Chondrocyte (in vitro differentiated cells): ENCODE data around the gene RAVER2. TPM values are rescaled to one million over a fixed set of nuclear protein-coding genes. Genes with fewer than 3 reads are reported as not detected.

Source experiments
- DNase-seq: peaks from one replicate; pipeline ENCODE4 v3.0.0; 2021; ENCODE audit warnings: mixed read lengths, low spot score
- H3K27ac Mint-ChIP-seq: one replicate; pipeline ENCODE4 v1.8.0; 2021; ENCODE audit warnings: mild to moderate bottlenecking, moderate library complexity, mixed read lengths; ENCODE audit not compliant: unreplicated experiment
- H3K27me3 Mint-ChIP-seq: 2 replicates; pipeline ENCODE4 v1.8.0; 2021; ENCODE audit warnings: low read depth, mixed read lengths
- H3K36me3 Mint-ChIP-seq: 2 replicates; pipeline ENCODE4 v1.8.0; 2021; ENCODE audit warnings: low read depth, mixed read lengths
- H3K4me1 Mint-ChIP-seq: 2 replicates; pipeline ENCODE4 v1.8.0; 2021; ENCODE audit warnings: low read depth, mild to moderate bottlenecking, mixed read lengths
- H3K4me3 Mint-ChIP-seq: one replicate; pipeline ENCODE4 v1.8.0; 2021; ENCODE audit warnings: mild to moderate bottlenecking, moderate library complexity, mixed read lengths; ENCODE audit not compliant: unreplicated experiment
- H3K9me3 Mint-ChIP-seq: 2 replicates; pipeline ENCODE4 v1.8.0; 2021; ENCODE audit warnings: low read depth, mixed read lengths
- total RNA-seq: library from RNA; stranded (reverse); gene quantifications from 3 replicates; pipeline ENCODE4 v1.2.1, GENCODE V29; 2021
- TF ChIP-seq, protein P1 (sequence below): fragments of 200-600 bp; sonication (generic); IDR thresholded peaks from 2 replicates; pipeline ENCODE4 v1.5.0; 2021; ENCODE audit warnings: antibody characterized with exemption, mild to moderate bottlenecking, moderate library complexity

Gene RAVER2
- total RNA-seq, 1 donor from 2014 or later, result 16.4 TPM

DNA sequence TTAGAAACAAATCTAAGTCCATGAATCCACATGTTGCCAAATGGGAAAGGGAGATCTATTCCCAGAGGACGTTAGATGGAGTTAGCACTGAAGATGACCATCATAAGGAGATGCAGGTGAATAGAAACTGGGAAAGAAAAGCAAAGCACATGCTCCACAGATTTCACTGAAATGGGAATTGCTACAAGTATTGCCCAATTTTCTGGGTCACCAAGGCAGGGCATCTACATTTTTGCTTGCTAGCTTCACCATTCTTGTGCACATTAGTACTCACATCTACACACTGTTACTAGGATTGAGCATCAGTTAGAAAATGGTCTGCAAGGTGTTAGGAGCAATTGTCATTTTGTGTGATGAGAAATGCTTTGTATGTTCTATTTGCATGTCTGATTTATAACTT lies 122.4 kb downstream of the RAVER2 start:
- Mint-ChIP-seq H3K27ac (no peak overlapping the region), H3K27me3 (no peaks in the 10 kb centered on the region), H3K36me3 (peaks cover 33% of the 10 kb centered on the region), H3K4me3 (no peak overlapping the region), H3K4me1 (no peaks in the 10 kb centered on the region), H3K9me3 (no peaks in the 10 kb centered on the region)
- DNase-seq, result no peak
- TF ChIP-seq, protein P1, sequence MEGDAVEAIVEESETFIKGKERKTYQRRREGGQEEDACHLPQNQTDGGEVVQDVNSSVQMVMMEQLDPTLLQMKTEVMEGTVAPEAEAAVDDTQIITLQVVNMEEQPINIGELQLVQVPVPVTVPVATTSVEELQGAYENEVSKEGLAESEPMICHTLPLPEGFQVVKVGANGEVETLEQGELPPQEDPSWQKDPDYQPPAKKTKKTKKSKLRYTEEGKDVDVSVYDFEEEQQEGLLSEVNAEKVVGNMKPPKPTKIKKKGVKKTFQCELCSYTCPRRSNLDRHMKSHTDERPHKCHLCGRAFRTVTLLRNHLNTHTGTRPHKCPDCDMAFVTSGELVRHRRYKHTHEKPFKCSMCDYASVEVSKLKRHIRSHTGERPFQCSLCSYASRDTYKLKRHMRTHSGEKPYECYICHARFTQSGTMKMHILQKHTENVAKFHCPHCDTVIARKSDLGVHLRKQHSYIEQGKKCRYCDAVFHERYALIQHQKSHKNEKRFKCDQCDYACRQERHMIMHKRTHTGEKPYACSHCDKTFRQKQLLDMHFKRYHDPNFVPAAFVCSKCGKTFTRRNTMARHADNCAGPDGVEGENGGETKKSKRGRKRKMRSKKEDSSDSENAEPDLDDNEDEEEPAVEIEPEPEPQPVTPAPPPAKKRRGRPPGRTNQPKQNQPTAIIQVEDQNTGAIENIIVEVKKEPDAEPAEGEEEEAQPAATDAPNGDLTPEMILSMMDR, result no peak

DNA sequence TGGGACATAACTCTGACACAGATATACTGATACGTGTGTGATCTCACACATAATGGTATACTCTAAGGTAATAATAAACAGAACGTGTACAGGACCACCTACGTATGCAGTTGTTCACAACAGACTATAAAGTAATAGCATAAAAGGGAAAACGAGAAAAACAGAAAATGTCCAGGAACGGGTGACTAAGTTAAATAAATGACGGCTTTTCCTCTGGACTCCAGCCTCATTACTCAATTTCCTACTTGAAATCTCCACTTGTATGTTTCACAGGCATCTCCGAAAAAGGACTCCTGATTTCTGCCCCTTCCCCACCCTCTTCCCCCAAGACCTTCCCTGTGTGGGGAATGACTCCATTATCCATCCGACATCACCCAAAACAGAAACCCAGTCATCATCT lies 126.4 kb downstream of the RAVER2 start:
- H3K27ac Mint-ChIP-seq, result no peak overlapping the region
- no peak overlapping the region for H3K4me3 Mint-ChIP-seq
- H3K4me1 Mint-ChIP-seq, result no peaks in the 10 kb centered on the region
- H3K27me3 Mint-ChIP-seq, result no peaks in the 10 kb centered on the region
- peaks cover 40% of the 10 kb centered on the region for H3K36me3 Mint-ChIP-seq
- no peak for DNase-seq
- TF ChIP-seq, protein P1, result no peak
- H3K9me3 Mint-ChIP-seq, result no peaks in the 10 kb centered on the region

DNA sequence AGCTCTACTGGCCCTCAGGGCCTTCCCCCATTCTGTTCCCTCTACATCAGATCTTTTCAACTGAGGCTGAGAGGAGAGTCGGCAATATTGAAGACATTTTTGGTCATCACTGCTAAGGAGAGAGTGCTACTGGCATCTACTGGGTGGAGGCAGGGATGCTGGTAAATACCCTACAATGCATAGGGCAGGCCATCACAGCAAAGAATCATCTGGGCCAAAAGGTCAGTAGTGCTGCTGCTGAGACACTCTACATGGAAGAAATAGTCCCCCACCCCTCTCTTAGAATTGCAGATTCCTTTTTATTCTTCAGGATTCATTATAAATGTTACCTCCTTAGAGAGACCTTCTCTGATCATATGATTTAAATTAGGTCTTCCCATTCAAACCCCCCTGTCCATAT lies 127.2 kb downstream of the RAVER2 start:
- Mint-ChIP-seq H3K4me1 (no peaks in the 10 kb centered on the region), H3K4me3 (no peak overlapping the region), H3K36me3 (peaks cover 37% of the 10 kb centered on the region), H3K27me3 (no peaks in the 10 kb centered on the region), H3K27ac (no peak overlapping the region), H3K9me3 (no peaks in the 10 kb centered on the region)
- DNase-seq, result no peak
- TF ChIP-seq, protein P1, result no peak

DNA sequence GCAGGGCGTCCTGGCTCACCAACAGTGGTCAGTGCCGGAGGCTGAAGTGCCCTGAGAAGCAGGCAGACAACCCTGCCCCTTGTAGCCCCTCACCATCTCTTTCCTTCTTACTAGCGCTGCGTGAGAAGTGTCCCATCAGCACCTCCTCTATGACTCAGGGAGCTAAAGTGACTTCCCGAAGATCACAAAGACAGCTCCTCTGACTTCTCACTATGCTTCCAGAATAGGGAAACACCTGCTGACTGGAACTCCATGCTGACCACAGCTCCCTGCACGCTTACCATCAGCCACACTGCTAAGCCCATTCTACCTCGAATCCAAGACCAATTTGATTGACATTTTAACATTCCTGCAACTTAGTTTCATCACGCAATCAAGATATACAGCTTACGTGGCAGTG lies 128.7 kb downstream of the RAVER2 start:
- H3K36me3 Mint-ChIP-seq, result peaks cover 39% of the 10 kb centered on the region
- no peak overlapping the region for H3K27ac Mint-ChIP-seq
- no peak overlapping the region for H3K4me3 Mint-ChIP-seq
- TF ChIP-seq, protein P1, result no peak
- no peaks in the 10 kb centered on the region for H3K9me3 Mint-ChIP-seq
- H3K27me3 Mint-ChIP-seq, result no peaks in the 10 kb centered on the region
- DNase-seq, result no peak
- H3K4me1 Mint-ChIP-seq, result no peaks in the 10 kb centered on the region

DNA sequence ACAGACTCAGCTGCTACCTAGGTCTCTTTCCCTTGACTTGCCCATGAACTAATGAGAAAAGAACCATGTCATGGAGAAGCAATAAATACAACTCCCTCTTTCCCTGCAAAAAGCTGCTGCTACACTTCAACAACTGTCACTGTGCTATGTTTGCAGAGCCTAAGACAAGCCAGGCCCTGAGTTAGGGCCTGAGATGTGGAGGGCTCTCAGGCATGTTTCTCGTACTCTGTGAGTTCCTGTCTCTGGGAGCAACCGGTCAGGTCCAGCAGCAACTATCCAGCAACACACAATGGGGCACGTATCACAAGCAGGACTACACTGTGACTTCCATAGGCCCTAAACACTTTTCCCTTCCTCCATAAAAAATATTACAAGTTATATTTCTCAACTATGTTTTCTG lies 129.8 kb downstream of the RAVER2 start:
- peaks cover 36% of the 10 kb centered on the region for H3K36me3 Mint-ChIP-seq
- H3K27ac Mint-ChIP-seq, result no peak overlapping the region
- no peak overlapping the region for H3K4me3 Mint-ChIP-seq

More for the DNA sequence above, 129.8 kb downstream of the RAVER2 start:
- TF ChIP-seq, protein P1, result no peak
- Mint-ChIP-seq H3K27me3 (no peaks in the 10 kb centered on the region), H3K9me3 (no peaks in the 10 kb centered on the region), H3K4me1 (no peaks in the 10 kb centered on the region)
- DNase-seq, result no peak
